COLO829 (cell line): ENCODE data around the gene FIGNL2.

ENCODE experiments used
- DNase-seq: peaks from one replicate; pipeline ENCODE4 v3.0.0; 2012; ENCODE audit warnings: low spot score

FIGNL2 gene

GRCh38 chr12:51855586-51856428, 7.3 kb upstream of the FIGNL2 start:
- peak; percentile 85 for DNase-seq

- DNase-seq, result no peak
These were observed 4.1 kb upstream of the FIGNL2 start for GRCh38 chr12:51852404-51853137.

GRCh38 chr12:51851413-51852124, 3.1 kb upstream of the FIGNL2 start:
- no peak for DNase-seq

GRCh38 chr12:51850965-51851299, 2.4 kb upstream of the FIGNL2 start:
- DNase-seq, result no peak

- DNase-seq, result no peak
These were observed 1.8 kb upstream of the FIGNL2 start for GRCh38 chr12:51850081-51850964.

GRCh38 chr12:51848841-51849735, 570 bp upstream of the FIGNL2 start:
- no peak for DNase-seq

- no peak for DNase-seq
These were observed 734 bp downstream of the FIGNL2 start for GRCh38 chr12:51847643-51848325.

GRCh38 chr12:51846911-51847642, 1.4 kb downstream of the FIGNL2 start:
- DNase-seq, result no peak

GRCh38 chr12:51846271-51846691, 2.2 kb downstream of the FIGNL2 start:
- no peak for DNase-seq

GRCh38 chr12:51845482-51845881, 3.0 kb downstream of the FIGNL2 start:
- DNase-seq, result no peak

GRCh38 chr12:51844854-51845253, 3.7 kb downstream of the FIGNL2 start:
- DNase-seq, result no peak

GRCh38 chr12:51841727-51842126, 6.8 kb downstream of the FIGNL2 start:
- DNase-seq, result no peak

GRCh38 chr12:51840966-51841365, 7.6 kb downstream of the FIGNL2 start:
- no peak for DNase-seq

- no peak for DNase-seq
These were observed 9.1 kb downstream of the FIGNL2 start for GRCh38 chr12:51839310-51839947.

GRCh38 chr12:51838762-51839161, 9.8 kb downstream of the FIGNL2 start:
- DNase-seq, result no peak

- no peak for DNase-seq
These were observed 10.5 kb downstream of the FIGNL2 start for GRCh38 chr12:51838036-51838435.

GRCh38 chr12:51837286-51837685, 11.2 kb downstream of the FIGNL2 start:
- DNase-seq, result no peak

- no peak for DNase-seq
These were observed 11.7 kb downstream of the FIGNL2 start for GRCh38 chr12:51836827-51837173.
